ENCODE data around the gene FCGR2B.

The FCGR2B gene

DNA sequence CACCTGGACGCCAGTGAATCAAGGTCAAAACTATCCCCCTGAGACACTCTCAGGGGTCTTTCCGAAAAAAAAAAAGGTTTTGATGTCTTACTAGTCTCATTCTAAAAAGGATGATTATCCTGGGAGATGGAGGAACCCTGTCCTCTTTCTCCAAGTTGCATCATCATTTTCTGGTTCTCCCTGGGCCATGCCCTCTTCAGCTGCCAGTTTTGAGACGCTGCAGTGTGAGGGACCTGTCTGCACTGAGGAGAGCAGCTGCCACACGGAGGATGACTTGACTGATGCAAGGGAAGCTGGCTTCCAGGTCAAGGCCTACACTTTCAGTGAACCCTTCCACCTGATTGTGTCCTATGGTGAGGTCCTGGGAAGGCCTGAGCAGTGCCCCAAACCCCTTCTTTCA, 47.6 kb downstream of the FCGR2B start:
- DNase-seq (ENCODE audit: low read depth): no peak
- H3K4me3 ChIP-seq (replicated peaks; ENCODE audit: low read depth, low read length): no peak overlapping the region
- TF ChIP-seq, protein P1, sequence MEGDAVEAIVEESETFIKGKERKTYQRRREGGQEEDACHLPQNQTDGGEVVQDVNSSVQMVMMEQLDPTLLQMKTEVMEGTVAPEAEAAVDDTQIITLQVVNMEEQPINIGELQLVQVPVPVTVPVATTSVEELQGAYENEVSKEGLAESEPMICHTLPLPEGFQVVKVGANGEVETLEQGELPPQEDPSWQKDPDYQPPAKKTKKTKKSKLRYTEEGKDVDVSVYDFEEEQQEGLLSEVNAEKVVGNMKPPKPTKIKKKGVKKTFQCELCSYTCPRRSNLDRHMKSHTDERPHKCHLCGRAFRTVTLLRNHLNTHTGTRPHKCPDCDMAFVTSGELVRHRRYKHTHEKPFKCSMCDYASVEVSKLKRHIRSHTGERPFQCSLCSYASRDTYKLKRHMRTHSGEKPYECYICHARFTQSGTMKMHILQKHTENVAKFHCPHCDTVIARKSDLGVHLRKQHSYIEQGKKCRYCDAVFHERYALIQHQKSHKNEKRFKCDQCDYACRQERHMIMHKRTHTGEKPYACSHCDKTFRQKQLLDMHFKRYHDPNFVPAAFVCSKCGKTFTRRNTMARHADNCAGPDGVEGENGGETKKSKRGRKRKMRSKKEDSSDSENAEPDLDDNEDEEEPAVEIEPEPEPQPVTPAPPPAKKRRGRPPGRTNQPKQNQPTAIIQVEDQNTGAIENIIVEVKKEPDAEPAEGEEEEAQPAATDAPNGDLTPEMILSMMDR (IDR thresholded peaks at IDR 0.05; ENCODE audit: low read length, missing control alignments): no peak

DNA sequence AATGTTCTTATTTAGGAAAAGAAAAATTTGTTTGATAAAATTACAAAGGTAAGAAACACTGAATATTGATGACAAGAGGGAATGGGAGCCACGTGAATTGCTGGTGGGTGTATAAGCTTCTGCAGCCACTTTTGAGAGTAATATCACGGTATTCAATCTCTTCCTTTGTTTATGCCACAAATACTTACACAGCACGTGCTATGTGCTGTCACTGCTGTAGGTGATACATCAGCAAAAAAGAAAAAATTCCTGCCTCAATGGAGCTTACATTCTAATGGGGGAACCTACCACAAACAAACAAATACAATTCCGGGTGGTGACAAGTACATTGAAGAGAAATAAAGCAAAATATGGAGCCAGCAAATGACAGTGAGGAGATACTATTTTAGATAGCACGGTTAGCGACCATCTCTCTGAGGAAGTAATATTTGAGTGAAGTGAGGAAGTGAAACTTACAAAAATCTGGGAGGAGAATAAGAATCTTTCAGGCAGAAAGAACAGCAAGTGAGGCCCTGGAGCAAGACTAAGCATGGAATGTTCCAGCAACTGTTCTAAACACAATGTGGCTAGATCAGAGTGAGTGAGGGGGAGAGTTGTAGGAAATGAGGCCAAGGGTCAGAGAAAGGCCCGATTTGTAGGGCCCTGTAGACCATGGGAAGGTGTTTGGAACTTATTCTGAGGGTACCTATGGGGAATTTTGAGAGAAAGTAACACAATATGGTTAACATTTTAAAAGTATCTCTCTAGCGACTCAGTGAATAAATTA, 55.8 kb downstream of the FCGR2B start:
- H3K4me3 ChIP-seq (replicated peaks; ENCODE audit: low read depth, low read length): no peak overlapping the region
- no peak for DNase-seq (ENCODE audit: low read depth)
- TF ChIP-seq, protein P1 (IDR thresholded peaks at IDR 0.05; ENCODE audit: low read length, missing control alignments): no peak

DNA sequence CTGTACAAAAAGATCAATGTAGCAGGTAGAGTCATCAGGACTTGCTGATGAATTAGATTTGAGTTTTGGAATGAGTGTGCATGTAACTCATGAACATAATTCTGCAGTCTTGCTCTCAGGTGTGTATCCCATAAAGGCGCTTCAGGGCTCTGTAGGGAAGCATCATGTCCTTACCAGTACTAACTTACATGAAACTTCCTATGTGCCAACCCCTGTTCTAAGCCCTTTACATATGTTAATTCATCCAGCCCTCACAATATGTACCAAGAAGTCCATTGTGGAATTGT, 56.3 kb downstream of the FCGR2B start:
- TF ChIP-seq, protein P1 (IDR thresholded peaks at IDR 0.05; ENCODE audit: low read length, missing control alignments): no peak
- no peak overlapping the region for H3K4me3 ChIP-seq (replicated peaks; ENCODE audit: low read depth, low read length)
- no peak for DNase-seq (ENCODE audit: low read depth)

DNA sequence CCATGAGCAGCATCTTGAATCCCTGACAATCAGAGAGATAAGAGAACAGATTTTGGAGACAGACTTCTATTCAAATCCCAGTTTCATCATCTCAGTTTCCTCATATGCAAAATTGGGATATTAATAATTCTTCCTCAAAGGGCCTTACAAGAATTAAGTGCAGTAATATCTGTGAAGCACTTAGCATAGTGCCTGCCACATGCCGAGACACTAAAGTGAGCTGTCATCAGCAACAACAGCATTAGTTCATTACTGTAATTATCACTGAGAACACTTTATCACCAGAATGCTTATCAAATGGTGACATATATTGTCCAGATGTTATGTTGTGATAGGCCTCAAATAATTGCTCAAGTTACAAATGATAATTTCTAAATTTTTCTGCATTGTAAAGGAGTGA, 57.5 kb downstream of the FCGR2B start:
- no peak overlapping the region for H3K4me3 ChIP-seq (replicated peaks; ENCODE audit: low read depth, low read length)
- TF ChIP-seq, protein P1 (IDR thresholded peaks at IDR 0.05; ENCODE audit: low read length, missing control alignments): no peak
- DNase-seq (ENCODE audit: low read depth): no peak

DNA sequence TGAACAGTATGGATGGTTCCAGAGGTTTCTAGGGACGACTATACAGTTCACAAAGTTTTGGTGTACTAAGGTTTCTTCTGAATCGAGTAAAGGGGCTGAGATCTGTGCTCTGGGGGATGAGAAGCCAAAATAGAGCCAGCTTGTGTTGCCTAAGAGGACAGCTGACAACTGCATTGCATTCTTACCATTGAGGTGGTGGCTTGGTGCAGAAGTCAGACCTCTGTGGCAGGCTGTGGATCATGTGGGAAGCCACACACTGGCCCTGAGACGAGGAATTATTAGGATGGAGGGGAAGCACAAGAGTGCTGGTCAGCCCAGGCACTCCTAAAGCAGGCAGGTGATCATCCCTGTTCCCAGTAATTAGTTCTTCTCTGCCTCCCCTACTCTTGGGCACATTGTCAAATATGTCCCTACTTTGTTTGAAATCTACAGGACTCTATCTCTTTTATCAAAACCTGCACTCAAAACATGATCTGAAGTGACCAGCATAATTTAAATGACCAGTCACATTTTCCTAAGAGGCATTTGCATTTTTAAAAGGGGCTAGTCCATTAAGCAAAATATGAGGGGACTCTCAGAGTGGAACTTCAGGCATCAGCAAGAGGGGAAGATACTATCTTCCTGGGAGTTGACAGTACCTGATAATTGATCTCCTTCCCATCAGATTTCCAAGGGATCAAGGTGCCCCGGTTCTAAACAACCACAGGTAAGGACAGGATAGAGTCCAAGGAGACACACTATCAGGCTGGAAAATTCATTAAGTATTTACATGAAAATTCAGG, 58.2 kb downstream of the FCGR2B start, which contains the start of gene FCRLB:
FCRLB (plus strand) TSS at position 589 of the 782 bp plus-strand sequence. CDS start 1,129 bp downstream, outside the sequence.
- no peak for DNase-seq (ENCODE audit: low read depth)
- H3K4me3 ChIP-seq (replicated peaks; ENCODE audit: low read depth, low read length): no peak within 1 kb of the TSS

DNA sequence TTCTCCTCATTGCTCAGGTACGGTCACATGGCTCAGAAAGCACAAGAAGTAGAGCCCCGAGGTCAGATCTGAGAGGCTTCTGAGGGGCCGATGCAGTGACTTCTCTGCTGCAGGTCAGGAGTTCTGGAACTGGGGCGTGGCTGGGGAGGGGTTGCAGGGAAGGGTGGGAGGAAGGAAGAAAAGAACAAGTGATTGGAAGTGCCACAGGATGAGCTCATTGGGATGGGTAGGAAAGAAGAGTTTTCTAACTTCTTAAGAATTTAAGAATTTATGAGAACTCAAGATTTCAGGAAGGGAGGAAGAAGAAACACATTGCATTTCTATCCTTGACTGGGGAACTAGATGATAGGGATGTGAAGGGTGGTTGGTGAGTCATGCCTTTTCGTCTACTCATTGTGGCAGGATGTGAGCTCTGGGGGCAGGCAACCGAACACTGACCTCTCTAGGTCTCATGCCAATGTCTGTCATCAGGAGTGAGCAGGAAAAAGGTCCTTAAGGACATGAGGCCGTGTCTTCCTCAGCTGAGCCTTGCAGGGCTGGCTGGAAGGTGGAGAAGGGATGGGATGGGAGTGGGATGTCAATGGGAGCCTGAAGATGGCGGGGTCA, 58.9 kb downstream of the FCGR2B start:
- DNase-seq (ENCODE audit: low read depth): peak; percentile 79
- H3K4me3 ChIP-seq (replicated peaks; ENCODE audit: low read depth, low read length): no peak overlapping the region
- TF ChIP-seq, protein P1 (IDR thresholded peaks at IDR 0.05; ENCODE audit: low read length, missing control alignments): no peak

More for the DNA sequence above, 58.2 kb downstream of the FCGR2B start, which contains the start of gene FCRLB:
- TF ChIP-seq, protein P1 (IDR thresholded peaks at IDR 0.05; ENCODE audit: low read length, missing control alignments): no peak

Data from fibroblast of pulmonary artery (primary cell).